ENCODE measurements around the gene FHIT.

Gene FHIT

GRCh38 chr3:59772416-59773408 lies 1478.5 kb downstream of the FHIT start:
- peak; percentile 63 for DNase-seq

GRCh38 chr3:59771768-59772181 lies 1479.5 kb downstream of the FHIT start:
- DNase-seq, result no peak

- no peak for DNase-seq
Observed at GRCh38 chr3:59769127-59769750, 1482.0 kb downstream of the FHIT start.

GRCh38 chr3:59766200-59766872 lies 1484.9 kb downstream of the FHIT start:
- DNase-seq, result no peak

- DNase-seq, result no peak
Observed at GRCh38 chr3:59764171-59764570, 1487.1 kb downstream of the FHIT start.

- no peak for DNase-seq
Observed at GRCh38 chr3:59762941-59763340, 1488.3 kb downstream of the FHIT start.

GRCh38 chr3:59759298-59760031 lies 1491.8 kb downstream of the FHIT start:
- no peak for DNase-seq

GRCh38 chr3:59758672-59759071 lies 1492.6 kb downstream of the FHIT start:
- no peak for DNase-seq

- DNase-seq, result no peak
Observed at GRCh38 chr3:59756934-59757333, 1494.3 kb downstream of the FHIT start.

GRCh38 chr3:59754456-59755129 lies 1496.7 kb downstream of the FHIT start:
- no peak for DNase-seq

- no peak for DNase-seq
Observed at GRCh38 chr3:59753808-59754450, 1497.3 kb downstream of the FHIT start.

GRCh38 chr3:59752925-59753324 lies 1498.3 kb downstream of the FHIT start:
- DNase-seq, result no peak

- no peak for DNase-seq
Observed at GRCh38 chr3:59751606-59752005, 1499.6 kb downstream of the FHIT start.

GRCh38 chr3:59750391-59750790 lies 1500.9 kb downstream of the FHIT start:
- no peak for DNase-seq

GRCh38 chr3:59749291-59749690 lies 1502.0 kb downstream of the FHIT start:
- DNase-seq, result no peak

GRCh38 chr3:59746585-59746984 lies 1504.7 kb downstream of the FHIT start:
- no peak for DNase-seq

GRCh38 chr3:59737241-59737640 lies 1514.0 kb downstream of the FHIT start:
- no peak for DNase-seq

- no peak for DNase-seq
Observed at GRCh38 chr3:59734061-59734460, 1517.2 kb downstream of the FHIT start.

- no peak for DNase-seq
Observed at GRCh38 chr3:59733041-59733809, 1518.0 kb downstream of the FHIT start.

GRCh38 chr3:59731943-59732342 lies 1519.3 kb downstream of the FHIT start:
- DNase-seq, result no peak

- no peak for DNase-seq
Observed at GRCh38 chr3:59730591-59730990, 1520.7 kb downstream of the FHIT start.
